ENCODE measurements around the gene TBX1.
"Not testable (repeated sequence)": the region's sequence is repeated elsewhere in the genome, so short reads cannot be mapped to it uniquely, and the experiment has no call there.

TBX1 gene

DNA sequence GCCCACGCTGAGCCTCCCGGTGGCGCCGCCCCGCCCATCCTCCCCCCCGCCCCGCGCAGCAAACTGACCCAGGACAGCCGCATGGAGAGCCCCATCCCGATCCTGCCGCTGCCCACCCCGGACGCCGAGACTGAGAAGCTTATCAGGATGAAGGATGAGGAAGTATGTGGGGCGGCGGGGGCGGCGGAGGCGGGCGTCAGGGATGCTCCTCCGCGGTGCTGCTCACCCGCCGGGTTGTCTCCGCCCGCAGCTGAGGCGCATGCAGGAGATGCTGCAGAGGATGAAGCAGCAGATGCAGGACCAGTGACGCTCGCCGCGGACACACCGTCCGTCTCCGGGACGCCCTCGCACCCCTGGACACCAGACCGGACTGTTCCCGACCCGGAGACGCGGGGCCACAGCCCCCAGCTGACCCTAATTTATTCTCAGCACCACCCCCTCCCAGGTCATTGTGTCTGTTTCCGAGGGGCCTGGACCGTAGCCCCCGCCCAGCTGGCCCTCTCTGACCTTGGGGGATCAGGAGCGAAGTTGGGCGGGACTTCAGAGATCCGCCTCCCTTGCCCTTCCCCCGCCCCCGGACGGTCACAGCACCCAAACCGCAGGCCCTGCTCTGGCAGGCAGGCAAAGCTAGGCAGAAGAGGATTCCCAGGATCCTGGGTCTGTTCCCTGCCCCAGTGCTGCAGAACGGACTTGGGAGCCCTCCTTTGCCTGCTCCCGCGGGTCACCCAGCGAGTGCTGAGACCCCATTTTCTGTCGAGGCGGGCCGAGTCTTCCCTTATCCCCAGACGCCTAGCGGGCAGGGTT, 38.2 kb upstream of the TBX1 start:
- Mint-ChIP-seq H3K27ac (no peak overlapping the region), H3K4me3 (peak overlapping the region in 2 of 3 experiments; percentile 14 to 31), H3K36me3 (ENCODE audit: low read depth) (peaks cover 22% of the 10 kb centered on the region), H3K27me3 (ENCODE audit: low read depth) (peaks cover 79% of the 10 kb centered on the region), H3K4me1 (peaks cover 29% of the 10 kb centered on the region), H3K9me3 (peaks cover 3% of the 10 kb centered on the region)
- TF ChIP-seq, protein P1, sequence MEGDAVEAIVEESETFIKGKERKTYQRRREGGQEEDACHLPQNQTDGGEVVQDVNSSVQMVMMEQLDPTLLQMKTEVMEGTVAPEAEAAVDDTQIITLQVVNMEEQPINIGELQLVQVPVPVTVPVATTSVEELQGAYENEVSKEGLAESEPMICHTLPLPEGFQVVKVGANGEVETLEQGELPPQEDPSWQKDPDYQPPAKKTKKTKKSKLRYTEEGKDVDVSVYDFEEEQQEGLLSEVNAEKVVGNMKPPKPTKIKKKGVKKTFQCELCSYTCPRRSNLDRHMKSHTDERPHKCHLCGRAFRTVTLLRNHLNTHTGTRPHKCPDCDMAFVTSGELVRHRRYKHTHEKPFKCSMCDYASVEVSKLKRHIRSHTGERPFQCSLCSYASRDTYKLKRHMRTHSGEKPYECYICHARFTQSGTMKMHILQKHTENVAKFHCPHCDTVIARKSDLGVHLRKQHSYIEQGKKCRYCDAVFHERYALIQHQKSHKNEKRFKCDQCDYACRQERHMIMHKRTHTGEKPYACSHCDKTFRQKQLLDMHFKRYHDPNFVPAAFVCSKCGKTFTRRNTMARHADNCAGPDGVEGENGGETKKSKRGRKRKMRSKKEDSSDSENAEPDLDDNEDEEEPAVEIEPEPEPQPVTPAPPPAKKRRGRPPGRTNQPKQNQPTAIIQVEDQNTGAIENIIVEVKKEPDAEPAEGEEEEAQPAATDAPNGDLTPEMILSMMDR (IDR thresholded peaks at IDR 0.05; ENCODE audit: unreplicated experiment in 3 of 3) = no peak

DNA sequence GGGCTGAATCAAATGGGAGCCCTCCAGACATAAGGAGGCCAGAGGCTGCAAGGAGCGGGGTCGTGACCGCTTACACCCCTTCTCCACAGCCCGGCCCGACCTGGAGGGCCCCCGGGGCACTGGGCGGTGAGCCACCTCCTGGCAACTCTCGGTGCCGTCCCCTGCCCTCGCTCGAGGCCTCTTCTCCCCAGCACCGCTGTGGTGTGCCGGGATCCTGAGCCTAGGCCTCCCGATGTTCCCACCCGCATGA, 37.7 kb upstream of the TBX1 start:
- H3K36me3 Mint-ChIP-seq (ENCODE audit: low read depth) = peaks cover 26% of the 10 kb centered on the region
- H3K4me1 Mint-ChIP-seq = peaks cover 23% of the 10 kb centered on the region
- H3K27me3 Mint-ChIP-seq (ENCODE audit: low read depth) = peaks cover 81% of the 10 kb centered on the region
- TF ChIP-seq, protein P1 (IDR thresholded peaks at IDR 0.05; ENCODE audit: unreplicated experiment in 3 of 3) = no peak
- peaks cover 8% of the 10 kb centered on the region for H3K9me3 Mint-ChIP-seq
- H3K4me3 Mint-ChIP-seq = peak overlapping the region; percentile 66 to 76 (median 69)
- peak overlapping the region in 1 of 3 experiments; percentile 64 for H3K27ac Mint-ChIP-seq

DNA sequence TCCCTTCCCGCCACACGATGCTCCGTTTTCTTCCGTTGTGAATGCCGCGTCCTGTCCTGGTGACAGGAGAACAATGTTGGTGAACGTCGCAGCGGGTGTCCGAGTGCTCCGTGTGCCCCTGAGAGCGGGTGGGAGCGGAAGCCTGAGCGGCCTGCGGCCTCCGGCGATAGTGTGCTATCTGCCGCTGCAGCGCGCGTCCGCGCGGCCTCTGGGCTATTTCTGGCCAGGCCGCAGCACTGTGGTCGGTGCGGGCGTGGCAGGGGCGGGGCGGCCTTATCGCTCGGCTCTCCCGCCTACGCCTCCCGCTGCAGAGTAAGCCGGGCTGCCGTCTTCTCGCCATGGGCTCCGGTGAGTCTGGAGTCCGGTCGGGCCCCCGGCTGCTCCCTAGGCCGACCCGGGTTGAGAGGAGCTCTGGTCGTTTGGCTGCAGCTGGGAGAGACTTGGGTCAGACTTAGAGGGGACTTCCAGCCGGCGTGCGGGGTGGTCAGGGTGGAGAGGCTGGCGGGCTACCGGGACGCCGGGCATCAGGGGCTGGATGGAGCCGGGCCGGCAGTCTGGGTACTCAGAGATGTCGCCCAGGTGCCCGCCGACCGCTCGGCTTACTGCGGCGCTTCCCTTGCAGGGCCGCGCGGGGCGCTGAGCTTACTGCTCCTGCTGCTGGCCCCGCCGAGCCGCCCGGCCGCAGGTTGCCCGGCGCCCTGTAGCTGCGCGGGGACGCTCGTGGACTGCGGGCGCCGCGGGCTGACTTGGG, 37.2 kb upstream of the TBX1 start, which contains the start of gene GP1BB:
Gene GP1BB, plus strand, starts transcription at position 308 of the 751 bp plus-strand sequence. Its CDS starts 31 bp downstream, at position 339.
- Mint-ChIP-seq H3K4me3 (peak within 1 kb of the TSS; percentile 66 to 76 (median 69)), H3K9me3 (peaks cover 8% of the 10 kb centered on the region), H3K4me1 (peaks cover 23% of the 10 kb centered on the region), H3K27ac (peak within 1 kb of the TSS in 1 of 3 experiments; percentile 64), H3K27me3 (ENCODE audit: low read depth) (peaks cover 86% of the 10 kb centered on the region), H3K36me3 (ENCODE audit: low read depth) (peaks cover 26% of the 10 kb centered on the region)
- TF ChIP-seq, protein P1 (IDR thresholded peaks at IDR 0.05; ENCODE audit: unreplicated experiment in 3 of 3) = peak in 1 of 3 experiments; percentile 20

DNA sequence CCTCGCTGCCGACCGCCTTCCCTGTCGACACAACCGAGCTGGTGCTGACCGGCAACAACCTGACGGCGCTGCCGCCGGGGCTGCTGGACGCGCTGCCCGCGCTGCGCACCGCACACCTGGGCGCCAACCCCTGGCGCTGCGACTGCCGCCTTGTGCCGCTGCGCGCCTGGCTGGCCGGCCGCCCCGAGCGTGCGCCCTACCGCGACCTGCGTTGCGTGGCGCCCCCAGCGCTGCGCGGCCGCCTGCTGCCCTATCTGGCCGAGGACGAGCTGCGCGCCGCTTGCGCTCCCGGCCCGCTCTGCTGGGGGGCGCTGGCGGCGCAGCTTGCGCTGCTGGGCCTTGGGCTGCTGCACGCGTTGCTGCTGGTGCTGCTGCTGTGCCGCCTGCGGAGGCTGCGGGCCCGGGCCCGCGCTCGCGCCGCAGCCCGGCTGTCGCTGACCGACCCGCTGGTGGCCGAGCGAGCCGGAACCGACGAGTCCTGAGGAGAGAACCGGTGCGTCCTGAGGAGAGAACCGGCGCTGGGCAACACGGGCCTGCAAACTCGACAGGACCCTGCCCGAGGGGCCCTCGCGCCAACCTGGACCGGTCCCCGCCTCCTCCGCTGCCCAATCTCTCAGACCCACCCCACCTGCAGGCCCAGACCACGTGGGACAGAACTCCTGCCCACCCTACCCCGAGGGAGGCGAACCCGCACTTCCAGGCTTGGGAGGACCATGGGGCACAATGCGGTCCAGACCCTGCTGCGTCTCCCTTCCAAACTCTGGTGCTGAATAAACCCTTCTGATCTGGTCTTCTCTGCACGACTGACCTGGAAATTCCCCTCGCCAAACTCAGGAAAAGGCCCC, 36.4 kb upstream of the TBX1 start:
- Mint-ChIP-seq H3K27ac (no peak overlapping the region), H3K27me3 (ENCODE audit: low read depth) (peaks cover 92% of the 10 kb centered on the region), H3K4me1 (peaks cover 22% of the 10 kb centered on the region), H3K4me3 (peak overlapping the region in 2 of 3 experiments; percentile 54 to 60), H3K9me3 (peaks cover 8% of the 10 kb centered on the region), H3K36me3 (ENCODE audit: low read depth) (peaks cover 26% of the 10 kb centered on the region)
- TF ChIP-seq, protein P1 (IDR thresholded peaks at IDR 0.05; ENCODE audit: unreplicated experiment in 3 of 3) = peak in 1 of 3 experiments; percentile 2

DNA sequence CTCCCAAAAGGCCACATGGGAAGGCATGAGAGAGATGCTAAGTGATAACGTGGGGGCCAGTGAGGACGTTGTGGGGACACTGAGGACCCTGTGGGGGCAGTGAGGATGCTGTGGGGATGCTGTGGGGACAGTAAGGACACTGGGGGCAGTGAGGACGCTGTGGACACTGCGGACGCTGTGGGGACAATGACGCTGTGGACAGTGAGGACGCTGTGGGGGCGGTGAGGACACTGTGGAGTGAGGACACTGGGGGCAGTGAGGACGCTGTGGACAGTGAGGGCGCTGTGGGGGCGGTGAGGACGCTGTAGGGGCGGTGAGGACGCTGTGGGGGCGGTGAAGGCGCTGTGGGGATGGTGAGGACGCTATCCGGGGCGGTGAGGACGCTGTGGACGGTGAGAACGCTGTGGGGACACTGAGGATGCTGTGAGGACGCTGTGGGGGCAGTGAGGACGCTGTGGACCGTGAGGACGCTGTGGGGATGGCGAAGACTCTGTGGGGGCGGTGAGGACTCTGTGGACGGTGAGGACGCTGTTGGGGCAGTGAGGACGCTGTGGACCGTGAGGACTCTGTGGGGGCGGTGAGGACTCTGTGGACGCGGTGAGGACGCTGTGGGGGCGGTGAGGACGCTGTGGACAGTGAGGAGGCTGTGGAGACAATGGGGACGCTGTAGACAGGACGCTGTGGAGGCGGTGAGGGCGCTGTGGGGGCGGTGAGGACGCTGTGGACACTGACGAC, 35.5 kb upstream of the TBX1 start:
- peak overlapping the region; percentile 32 to 56 (median 38) for H3K4me3 Mint-ChIP-seq
- H3K4me1 Mint-ChIP-seq = peaks cover 13% of the 10 kb centered on the region
- peaks cover 18% of the 10 kb centered on the region for H3K36me3 Mint-ChIP-seq (ENCODE audit: low read depth)
- H3K9me3 Mint-ChIP-seq = peaks cover 8% of the 10 kb centered on the region
- no peak overlapping the region for H3K27ac Mint-ChIP-seq
- H3K27me3 Mint-ChIP-seq (ENCODE audit: low read depth) = peaks cover 91% of the 10 kb centered on the region
- TF ChIP-seq, protein P1 (IDR thresholded peaks at IDR 0.05; ENCODE audit: unreplicated experiment in 3 of 3) = no peak

DNA sequence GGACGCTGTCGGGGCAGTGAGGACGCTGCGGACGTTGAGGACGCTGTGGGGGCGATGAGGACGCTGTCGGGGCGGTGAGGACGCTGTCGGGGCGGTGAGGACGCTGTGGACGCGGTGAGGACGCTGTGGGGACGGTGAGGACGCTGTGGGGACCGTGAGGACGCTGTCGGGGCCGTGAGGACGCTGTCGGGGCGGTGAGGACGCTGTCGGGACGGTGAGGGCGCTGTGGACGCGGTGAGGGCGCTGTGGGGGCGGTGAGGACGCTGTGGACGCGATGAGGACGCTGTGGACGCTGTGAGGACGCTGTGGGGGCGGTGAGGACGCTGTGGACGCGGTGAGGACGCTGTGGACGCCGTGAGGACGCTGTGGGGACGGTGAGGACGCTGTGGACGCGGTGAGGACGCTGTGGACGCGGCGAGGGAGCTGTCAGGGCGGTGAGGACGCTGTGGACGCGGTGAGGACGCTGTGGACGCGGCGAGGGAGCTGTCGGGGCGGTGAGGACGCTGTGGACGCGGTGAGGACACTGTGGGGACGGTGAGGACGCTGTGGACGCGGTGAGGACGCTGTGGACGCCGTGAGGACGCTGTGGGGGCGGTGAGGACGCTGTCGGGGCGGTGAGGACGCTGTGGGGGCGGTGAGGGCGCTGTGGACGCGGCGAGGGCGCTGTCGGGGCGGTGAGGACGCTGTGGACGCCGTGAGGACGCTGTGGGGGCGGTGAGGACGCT, 34.4 kb upstream of the TBX1 start:
- not testable (repeated sequence) for H3K4me3 Mint-ChIP-seq; H3K27ac Mint-ChIP-seq; H3K36me3 Mint-ChIP-seq (ENCODE audit: low read depth); H3K9me3 Mint-ChIP-seq; H3K4me1 Mint-ChIP-seq
- peaks cover 88% of the 10 kb centered on the region for H3K27me3 Mint-ChIP-seq (ENCODE audit: low read depth)
